HCT116 (cell line): ENCODE data around the gene LIPN. TPM values are rescaled to one million over a fixed set of nuclear protein-coding genes. Genes with fewer than 3 reads are reported as not detected.

Experiments used
- ATAC-seq: fragments of 200-7000 bp; cut with Tn5 transposase; 2 replicates; pipeline ENCODE4 v1.9.1; 2020; ENCODE audit warnings: mild to moderate bottlenecking, moderate library complexity
- BruUV-seq: library from RNA; stranded (reverse); fragments of 400-500 nt; replicated peaks from 2 replicates; lab custom pipeline; 2021; lab: Mats Ljungman, UMichigan
- CTCF ChIA-PET: fragments of 300-600 bp; sonication (Branson Sonifier 250); formaldehyde crosslinking; loops from one replicate; lab custom pipeline; 2021; ENCODE audit warnings: antibody characterized with exemption; lab: Charles Lee
- POLR2A ChIA-PET: fragments of 300-600, 350-600 bp; sonication (Branson Sonifier 250); formaldehyde crosslinking; loops from one replicate; lab custom pipeline; 2021; ENCODE audit warnings: antibody characterized with exemption; lab: Charles Lee
- RAD21 ChIA-PET, 2 experiments: fragments of 300-600 bp; sonication (Branson Sonifier 250); formaldehyde crosslinking; loops; one replicate each; lab custom pipeline; 2023; ENCODE audit warnings: low total read pairs in 2 of 2; ENCODE audit not compliant: uncharacterized antibody in 2 of 2, unreplicated experiment in 2 of 2, low non-redundant PET in 1 of 2; lab: Charles Lee
- DNase-seq: peaks from one replicate; pipeline ENCODE4 v3.0.0-alpha.2; 2010; ENCODE audit warnings: low read depth, low spot score
- H2AFZ ChIP-seq: fragments of 200-600 bp; shearing (Covaris generic), sonication (generic); 2 replicates; pipeline ENCODE4 v1.6.1; 2017; ENCODE audit warnings: low read depth, mixed run types, mixed read lengths, antibody characterized with exemption, low read length; ENCODE audit not compliant: poor library complexity, severe bottlenecking
- H3K27ac ChIP-seq: 2 replicates; pipeline ENCODE4 v1.5.1; 2012; ENCODE audit warnings: low read depth, low read length
- H3K27me3 ChIP-seq: fragments of 200-600 bp; sonication (generic); 2 replicates; pipeline ENCODE4 v1.6.1; 2016; ENCODE audit warnings: mixed run types, low read length, mixed read lengths; ENCODE audit not compliant: insufficient read depth
- H3K36me3 ChIP-seq, 2 experiments: fragments of 200-500 bp in 1 of 2; fragments of 200-600 bp in 1 of 2; sonication (Bioruptor generic) in 1 of 2; sonication (generic) in 1 of 2; 2 replicates each; pipeline versions ENCODE4 v1.5.1 to v1.6.1; 2014 to 2016; ENCODE audit warnings: low read length in 2 of 2, inconsistent platforms in 1 of 2, mixed read lengths in 1 of 2, mixed run types in 1 of 2; ENCODE audit not compliant: insufficient read depth in 2 of 2, control insufficient read depth in 1 of 2
- H3K4me1 ChIP-seq, 2 experiments: fragments of 200-600 bp in 1 of 2; sonication (generic) in 1 of 2; 2 replicates each; pipeline versions ENCODE4 v1.5.1 to v1.6.1; 2012 to 2017; ENCODE audit warnings: low read length in 2 of 2, inconsistent platforms in 1 of 2, mild to moderate bottlenecking in 1 of 2, mixed read lengths in 1 of 2, mixed run types in 1 of 2, moderate library complexity in 1 of 2; ENCODE audit not compliant: insufficient read depth in 2 of 2, control insufficient read depth in 1 of 2
- H3K4me2 ChIP-seq: fragments of 200-600 bp; sonication (generic); 2 replicates; pipeline ENCODE4 v1.6.1; 2017; ENCODE audit warnings: mixed run types, low read length, mixed read lengths
- H3K4me3 ChIP-seq, 2 experiments: fragments of 200-600 bp in 1 of 2; sonication (generic) in 1 of 2; replicated peaks in 1 of 2; 2 replicates each; pipeline ENCODE4 v1.5.1; 2011 to 2016; ENCODE audit warnings: low read length in 2 of 2, control low read depth in 1 of 2, low read depth in 1 of 2, mild to moderate bottlenecking in 1 of 2, mixed read lengths in 1 of 2, mixed run types in 1 of 2
- H3K79me2 ChIP-seq: fragments of 200-600 bp; sonication (generic); 2 replicates; pipeline ENCODE4 v1.6.1; 2017; ENCODE audit warnings: mild to moderate bottlenecking, mixed run types, low read length, moderate library complexity, mixed read lengths; ENCODE audit not compliant: insufficient read depth
- H3K9ac ChIP-seq: fragments of 200-600 bp; sonication (generic); 2 replicates; pipeline ENCODE4 v1.6.1; 2016; ENCODE audit warnings: low read length, mixed read lengths
- H3K9me2 ChIP-seq: fragments of 200-600 bp; sonication (generic), shearing (Covaris generic); 2 replicates; pipeline ENCODE4 v1.6.1; 2017; ENCODE audit warnings: mixed run types, mild to moderate bottlenecking, moderate library complexity; ENCODE audit not compliant: insufficient read depth
- H3K9me3 ChIP-seq, 2 experiments: fragments of 200-500 bp in 1 of 2; fragments of 200-600 bp in 1 of 2; sonication (Bioruptor generic) in 1 of 2; sonication (generic) in 1 of 2; 2 replicates each; pipeline ENCODE4 v1.6.1; 2014 to 2017; ENCODE audit warnings: low read length in 2 of 2, mixed read lengths in 2 of 2, inconsistent platforms in 1 of 2, low read depth in 1 of 2, mild to moderate bottlenecking in 1 of 2, mixed run types in 1 of 2, moderate library complexity in 1 of 2; ENCODE audit not compliant: control insufficient read depth in 1 of 2, insufficient read depth in 1 of 2
- H4K20me1 ChIP-seq: fragments of 200-600 bp; sonication (generic), shearing (Covaris generic); 2 replicates; pipeline ENCODE4 v1.6.1; 2017; ENCODE audit warnings: mixed run types, mild to moderate bottlenecking, moderate library complexity; ENCODE audit not compliant: insufficient read depth
- CEBPB ChIP-seq: IDR thresholded peaks from 2 replicates; pipeline ENCODE4 v1.6.1; 2012; ENCODE audit warnings: low read depth
- EGR1 ChIP-seq: IDR thresholded peaks from 2 replicates; pipeline ENCODE4 v1.6.1; 2012; ENCODE audit warnings: low read depth
- ELF1 ChIP-seq: IDR thresholded peaks from 2 replicates; pipeline ENCODE4 v1.6.1; 2012; ENCODE audit warnings: low read depth, borderline replicate concordance
- EZH2phosphoT487 ChIP-seq: fragments of 200-600 bp; IDR thresholded peaks from 2 replicates; pipeline ENCODE4 v1.6.1; 2018; ENCODE audit warnings: antibody characterized with exemption, borderline replicate concordance
- FOSL1 ChIP-seq: IDR thresholded peaks from 2 replicates; pipeline ENCODE4 v1.6.1; 2012; ENCODE audit warnings: low read depth
- JUND ChIP-seq: IDR thresholded peaks from 2 replicates; pipeline ENCODE4 v1.6.1; 2012
- POLR2A ChIP-seq: IDR thresholded peaks from 2 replicates; pipeline ENCODE4 v1.7.0; 2011; ENCODE audit warnings: borderline replicate concordance; ENCODE audit not compliant: insufficient read depth, insufficient read length; ENCODE audit errors: extremely low read depth
- RAD21 ChIP-seq: IDR thresholded peaks from 2 replicates; pipeline ENCODE4 v1.6.1; 2012; ENCODE audit warnings: low read depth, mild to moderate bottlenecking
- SIN3A ChIP-seq: IDR thresholded peaks from 2 replicates; pipeline ENCODE4 v1.6.1; 2012; ENCODE audit warnings: low read depth
- SP1 ChIP-seq: IDR thresholded peaks from 2 replicates; pipeline ENCODE4 v1.6.1; 2012; ENCODE audit warnings: low read depth
- SRF ChIP-seq: IDR thresholded peaks from 2 replicates; pipeline ENCODE4 v1.6.1; 2012; ENCODE audit warnings: low read depth
- TCF7L2 ChIP-seq: IDR thresholded peaks from 2 replicates; pipeline ENCODE4 v1.7.0; 2011; ENCODE audit warnings: borderline replicate concordance, inconsistent platforms; ENCODE audit not compliant: insufficient read depth, insufficient read length; ENCODE audit errors: extremely low read depth
- YY1 ChIP-seq: IDR thresholded peaks from 2 replicates; pipeline ENCODE4 v1.6.1; 2011; ENCODE audit warnings: low read length, low read depth, moderate library complexity, mild to moderate bottlenecking; ENCODE audit not compliant: insufficient replicate concordance; ENCODE audit errors: extremely low read depth
- intact Hi-C: fragments of 100-400 bp; cut with micrococcal nuclease; formaldehyde crosslinking; loops from 2 replicates; pipeline ENCODE4 v1.10.0; 2022
- total RNA-seq: library from RNA; stranded (reverse); gene quantifications from one replicate; pipeline ENCODE4 v1.2.1, GENCODE V29; 2021; ENCODE audit not compliant: unreplicated experiment
- TF ChIP-seq, protein P1 (sequence below), 3 experiments: fragments of 200-600 bp in 1 of 3; sonication (generic) in 1 of 3; IDR thresholded peaks in 2 of 3; conservative IDR thresholded peaks in 1 of 3; 2 replicates each; pipeline ENCODE4 v1.5.1; 2012 to 2017; ENCODE audit warnings: low read depth in 2 of 3, low read length in 2 of 3, antibody characterized with exemption in 1 of 3, borderline replicate concordance in 1 of 3, control low read depth in 1 of 3, mild to moderate bottlenecking in 1 of 3, mixed read lengths in 1 of 3, mixed run types in 1 of 3, moderate library complexity in 1 of 3; ENCODE audit not compliant: insufficient read depth in 1 of 3
- TF ChIP-seq, protein P2 (sequence below): IDR thresholded peaks from 2 replicates; pipeline ENCODE4 v1.6.1; 2012
- TF ChIP-seq, protein P3 (sequence below): IDR thresholded peaks from 2 replicates; pipeline ENCODE4 v1.6.1; 2012
- TF ChIP-seq, protein P4 (sequence below): IDR thresholded peaks from 2 replicates; pipeline ENCODE4 v1.6.1; 2011; ENCODE audit warnings: mild to moderate bottlenecking, low read length, moderate library complexity; ENCODE audit not compliant: insufficient replicate concordance; ENCODE audit errors: extremely low read depth
- TF ChIP-seq, protein P5 (sequence below): IDR thresholded peaks from 2 replicates; pipeline ENCODE4 v1.6.1; 2012; ENCODE audit warnings: low read depth

Gene LIPN
- total RNA-seq, 1 experiment from 2014 or later: not detected

DNA sequence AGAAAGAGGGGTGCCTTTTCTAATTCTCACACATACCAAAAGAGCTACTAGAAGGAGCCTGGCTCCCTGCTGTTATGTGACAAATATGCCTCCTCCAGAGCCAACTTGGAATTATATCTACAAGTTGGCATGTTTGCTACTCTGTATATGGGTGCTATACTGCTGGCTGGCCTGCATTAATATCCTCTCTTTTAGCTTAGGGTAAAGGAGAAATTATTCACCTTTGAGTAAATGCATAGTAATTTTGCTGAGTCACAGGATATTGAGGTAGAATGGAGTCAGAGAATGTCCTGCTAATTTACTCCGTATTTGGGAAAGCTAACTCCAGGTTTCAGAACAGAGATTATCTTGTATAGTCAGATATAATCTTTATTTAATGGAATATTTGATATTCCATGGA is 24.2 kb upstream of the LIPN start:
- RAD21 ChIA-PET: no interaction called here
- Histone ChIP-seq H3K27ac (no peak overlapping the region), H3K36me3 (no peaks in the 10 kb centered on the region), H3K9me2 (no peaks in the 10 kb centered on the region), H3K27me3 (no peaks in the 10 kb centered on the region), H3K9ac (no peak overlapping the region), H3K79me2 (no peaks in the 10 kb centered on the region), H3K4me2 (no peak overlapping the region), H3K9me3 (no peaks in the 10 kb centered on the region), H2AFZ (peak overlapping the region; percentile 36), H3K4me1 (0 out of 4 replicates have a peak, but pooled peaks cover 0 to 3% of the 10 kb centered on the region in 2 experiments), H4K20me1 (no peaks in the 10 kb centered on the region), H3K4me3 (no peak overlapping the region)
- TF ChIP-seq ELF1 (no peak), JUND (no peak), RAD21 (no peak), SP1 (no peak), YY1 (no peak), SIN3A (no peak), SRF (no peak), EZH2phosphoT487 (no peak), CEBPB (no peak), TCF7L2 (no peak), FOSL1 (no peak), EGR1 (no peak), POLR2A (no peak)
- TF ChIP-seq, protein P1, sequence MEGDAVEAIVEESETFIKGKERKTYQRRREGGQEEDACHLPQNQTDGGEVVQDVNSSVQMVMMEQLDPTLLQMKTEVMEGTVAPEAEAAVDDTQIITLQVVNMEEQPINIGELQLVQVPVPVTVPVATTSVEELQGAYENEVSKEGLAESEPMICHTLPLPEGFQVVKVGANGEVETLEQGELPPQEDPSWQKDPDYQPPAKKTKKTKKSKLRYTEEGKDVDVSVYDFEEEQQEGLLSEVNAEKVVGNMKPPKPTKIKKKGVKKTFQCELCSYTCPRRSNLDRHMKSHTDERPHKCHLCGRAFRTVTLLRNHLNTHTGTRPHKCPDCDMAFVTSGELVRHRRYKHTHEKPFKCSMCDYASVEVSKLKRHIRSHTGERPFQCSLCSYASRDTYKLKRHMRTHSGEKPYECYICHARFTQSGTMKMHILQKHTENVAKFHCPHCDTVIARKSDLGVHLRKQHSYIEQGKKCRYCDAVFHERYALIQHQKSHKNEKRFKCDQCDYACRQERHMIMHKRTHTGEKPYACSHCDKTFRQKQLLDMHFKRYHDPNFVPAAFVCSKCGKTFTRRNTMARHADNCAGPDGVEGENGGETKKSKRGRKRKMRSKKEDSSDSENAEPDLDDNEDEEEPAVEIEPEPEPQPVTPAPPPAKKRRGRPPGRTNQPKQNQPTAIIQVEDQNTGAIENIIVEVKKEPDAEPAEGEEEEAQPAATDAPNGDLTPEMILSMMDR (IDR thresholded peaks at IDR 0.05 in 2 of 3, conservative IDR thresholded peaks at IDR 0.05 in 1 of 3; ENCODE audit: borderline replicate concordance in 1 of 3, insufficient read depth in 1 of 3, low read depth in 2 of 3, low read length in 2 of 3): no peak
- TF ChIP-seq, protein P2, sequence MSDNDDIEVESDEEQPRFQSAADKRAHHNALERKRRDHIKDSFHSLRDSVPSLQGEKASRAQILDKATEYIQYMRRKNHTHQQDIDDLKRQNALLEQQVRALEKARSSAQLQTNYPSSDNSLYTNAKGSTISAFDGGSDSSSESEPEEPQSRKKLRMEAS: no peak
- TF ChIP-seq, protein P3, sequence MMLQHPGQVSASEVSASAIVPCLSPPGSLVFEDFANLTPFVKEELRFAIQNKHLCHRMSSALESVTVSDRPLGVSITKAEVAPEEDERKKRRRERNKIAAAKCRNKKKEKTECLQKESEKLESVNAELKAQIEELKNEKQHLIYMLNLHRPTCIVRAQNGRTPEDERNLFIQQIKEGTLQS: no peak
- TF ChIP-seq, protein P4, sequence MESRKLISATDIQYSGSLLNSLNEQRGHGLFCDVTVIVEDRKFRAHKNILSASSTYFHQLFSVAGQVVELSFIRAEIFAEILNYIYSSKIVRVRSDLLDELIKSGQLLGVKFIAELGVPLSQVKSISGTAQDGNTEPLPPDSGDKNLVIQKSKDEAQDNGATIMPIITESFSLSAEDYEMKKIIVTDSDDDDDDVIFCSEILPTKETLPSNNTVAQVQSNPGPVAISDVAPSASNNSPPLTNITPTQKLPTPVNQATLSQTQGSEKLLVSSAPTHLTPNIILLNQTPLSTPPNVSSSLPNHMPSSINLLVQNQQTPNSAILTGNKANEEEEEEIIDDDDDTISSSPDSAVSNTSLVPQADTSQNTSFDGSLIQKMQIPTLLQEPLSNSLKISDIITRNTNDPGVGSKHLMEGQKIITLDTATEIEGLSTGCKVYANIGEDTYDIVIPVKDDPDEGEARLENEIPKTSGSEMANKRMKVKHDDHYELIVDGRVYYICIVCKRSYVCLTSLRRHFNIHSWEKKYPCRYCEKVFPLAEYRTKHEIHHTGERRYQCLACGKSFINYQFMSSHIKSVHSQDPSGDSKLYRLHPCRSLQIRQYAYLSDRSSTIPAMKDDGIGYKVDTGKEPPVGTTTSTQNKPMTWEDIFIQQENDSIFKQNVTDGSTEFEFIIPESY: no peak
- TF ChIP-seq, protein P5, sequence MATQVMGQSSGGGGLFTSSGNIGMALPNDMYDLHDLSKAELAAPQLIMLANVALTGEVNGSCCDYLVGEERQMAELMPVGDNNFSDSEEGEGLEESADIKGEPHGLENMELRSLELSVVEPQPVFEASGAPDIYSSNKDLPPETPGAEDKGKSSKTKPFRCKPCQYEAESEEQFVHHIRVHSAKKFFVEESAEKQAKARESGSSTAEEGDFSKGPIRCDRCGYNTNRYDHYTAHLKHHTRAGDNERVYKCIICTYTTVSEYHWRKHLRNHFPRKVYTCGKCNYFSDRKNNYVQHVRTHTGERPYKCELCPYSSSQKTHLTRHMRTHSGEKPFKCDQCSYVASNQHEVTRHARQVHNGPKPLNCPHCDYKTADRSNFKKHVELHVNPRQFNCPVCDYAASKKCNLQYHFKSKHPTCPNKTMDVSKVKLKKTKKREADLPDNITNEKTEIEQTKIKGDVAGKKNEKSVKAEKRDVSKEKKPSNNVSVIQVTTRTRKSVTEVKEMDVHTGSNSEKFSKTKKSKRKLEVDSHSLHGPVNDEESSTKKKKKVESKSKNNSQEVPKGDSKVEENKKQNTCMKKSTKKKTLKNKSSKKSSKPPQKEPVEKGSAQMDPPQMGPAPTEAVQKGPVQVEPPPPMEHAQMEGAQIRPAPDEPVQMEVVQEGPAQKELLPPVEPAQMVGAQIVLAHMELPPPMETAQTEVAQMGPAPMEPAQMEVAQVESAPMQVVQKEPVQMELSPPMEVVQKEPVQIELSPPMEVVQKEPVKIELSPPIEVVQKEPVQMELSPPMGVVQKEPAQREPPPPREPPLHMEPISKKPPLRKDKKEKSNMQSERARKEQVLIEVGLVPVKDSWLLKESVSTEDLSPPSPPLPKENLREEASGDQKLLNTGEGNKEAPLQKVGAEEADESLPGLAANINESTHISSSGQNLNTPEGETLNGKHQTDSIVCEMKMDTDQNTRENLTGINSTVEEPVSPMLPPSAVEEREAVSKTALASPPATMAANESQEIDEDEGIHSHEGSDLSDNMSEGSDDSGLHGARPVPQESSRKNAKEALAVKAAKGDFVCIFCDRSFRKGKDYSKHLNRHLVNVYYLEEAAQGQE: no peak
- CTCF ChIA-PET: interaction anchor here (1.8 kb wide), 1 partner anchor 8 kb away, joined by 6 read pairs; no protein-coding TSS in a partner anchor
- DNase-seq (no peak), ATAC-seq (no peak)
- intact Hi-C loops: loop anchor here (2.0 kb wide), 1 partner anchor 19 kb away; no protein-coding TSS in a partner anchor
- POLR2A ChIA-PET: no interaction called here
- BruUV-seq: no TSS peak
